Small intestine (tissue), 7 donors: ENCODE measurements around the gene PTBP3. TPM values are rescaled to one million over a fixed set of nuclear protein-coding genes. Genes with fewer than 3 reads are reported as not detected.
"Not testable (repeated sequence)": the region's sequence is repeated elsewhere in the genome, so short reads cannot be mapped to it uniquely, and the experiment has no call there.

Experiments used
- DNase-seq, 2 donors: peaks; one replicate each; pipeline versions ENCODE4 v3.0.0 to v3.0.0-alpha.2; 2013
- FAIRE-seq: peaks from 2 replicates; lab custom pipeline; 2012; peaks lifted over from hg19 to GRCh38; lab: Jason Lieb, UNC
- H3K27ac ChIP-seq, 3 donors: one replicate each; pipeline ENCODE4 v1.5.1; 2013; ENCODE audit warnings: low read length in 2 of 3, mild to moderate bottlenecking in 2 of 3, control low read depth in 1 of 3, inconsistent platforms in 1 of 3, low read depth in 1 of 3, moderate library complexity in 1 of 3
- H3K27me3 ChIP-seq, 3 donors: one replicate each; pipeline ENCODE4 v1.6.1; 2013; ENCODE audit warnings: low read length in 3 of 3, inconsistent platforms in 1 of 3; ENCODE audit not compliant: control insufficient read depth in 3 of 3, insufficient read depth in 3 of 3
- H3K36me3 ChIP-seq, 3 donors: one replicate each; pipeline ENCODE4 v1.6.1; 2013; ENCODE audit warnings: low read length in 3 of 3, inconsistent platforms in 1 of 3, low read depth in 1 of 3, mild to moderate bottlenecking in 1 of 3, moderate library complexity in 1 of 3; ENCODE audit not compliant: control insufficient read depth in 3 of 3, insufficient read depth in 2 of 3
- H3K4me1 ChIP-seq, 3 donors: one replicate each; pipeline ENCODE4 v1.6.1; 2013; ENCODE audit warnings: low read length in 2 of 3, inconsistent platforms in 1 of 3, low read depth in 1 of 3, mild to moderate bottlenecking in 1 of 3, moderate library complexity in 1 of 3; ENCODE audit not compliant: control insufficient read depth in 3 of 3, insufficient read depth in 2 of 3
- H3K4me3 ChIP-seq, 3 donors: one replicate each; pipeline ENCODE4 v1.5.1; 2013; ENCODE audit warnings: low read length in 3 of 3, control low read depth in 1 of 3, inconsistent platforms in 1 of 3, low read depth in 1 of 3, mild to moderate bottlenecking in 1 of 3, moderate library complexity in 1 of 3
- H3K9me3 ChIP-seq, 2 donors: one replicate each; pipeline ENCODE4 v1.6.1; 2013; ENCODE audit warnings: low read depth in 1 of 2, low read length in 1 of 2; ENCODE audit not compliant: control insufficient read depth in 2 of 2, insufficient read depth in 1 of 2
- WGBS, 3 donors: extraction: QIAGEN DNeasy Blood & Tissue Kit; methylation state at CpG; one replicate each; pipeline ENCODE4 v1.1.7; 2013; 5-methylcytosine and 5-hydroxymethylcytosine counted together
- polyA plus RNA-seq, 4 donors: library from polyadenylated mRNA; stranded (reverse) in 3 of 4; unstranded in 1 of 4; fragments of 200-250 nt in 3 of 4; fragments of 120-200 nt in 1 of 4; gene quantifications; one replicate each; pipeline versions ENCODE4 v1.2.1 to v1.2.3, GENCODE V29; 2013
- donor health status: healthy with polysubstance abuse.
- donor health status: control.
- donor health status: control.
- donor health status: Bipolar disorder and iron deficiency.
- donor health status: healthy.

Gene PTBP3
- polyA plus RNA-seq, 4 donors: 19.7 to 48.1 (median 25.6) TPM

GRCh38 chr9:112367465-112367864 lies 34.0 kb upstream of the PTBP3 start:
- FAIRE-seq (no peak), DNase-seq (no peak)
- no peak overlapping the region for H3K4me3 ChIP-seq
- H3K36me3 ChIP-seq: peaks cover 0 to 7% (median 0%) of the 10 kb centered on the region in 3 donors
- H3K27ac ChIP-seq: no peak overlapping the region
- no peaks in the 10 kb centered on the region for H3K4me1 ChIP-seq
- peaks cover 0 to 38% of the 10 kb centered on the region in 2 donors for H3K9me3 ChIP-seq
- no peaks in the 10 kb centered on the region for H3K27me3 ChIP-seq

GRCh38 chr9:112366591-112366990 lies 33.2 kb upstream of the PTBP3 start:
- DNase-seq: no peak
- H3K36me3 ChIP-seq: peaks cover 0 to 7% (median 0%) of the 10 kb centered on the region in 3 donors
- 80 to 87% (median 82%) methylated on average over 3 of the region's 3 CpGs for WGBS, 3 donors
- H3K27me3 ChIP-seq: no peaks in the 10 kb centered on the region
- H3K4me3 ChIP-seq: no peak overlapping the region
- peaks cover 0 to 38% of the 10 kb centered on the region in 2 donors for H3K9me3 ChIP-seq
- FAIRE-seq: no peak
- no peaks in the 10 kb centered on the region for H3K4me1 ChIP-seq
- H3K27ac ChIP-seq: no peak overlapping the region

- not testable (repeated sequence) for H3K36me3 ChIP-seq, H3K4me1 ChIP-seq, H3K4me3 ChIP-seq, DNase-seq, H3K27ac ChIP-seq, H3K27me3 ChIP-seq, FAIRE-seq
- peaks cover 0 to 36% of the 10 kb centered on the region in 2 donors for H3K9me3 ChIP-seq
- WGBS, 3 donors: 95 to 97% (median 96%) methylated on average over 3 of the region's 3 CpGs
These were observed 31.8 kb upstream of the PTBP3 start for GRCh38 chr9:112365257-112365656.

GRCh38 chr9:112364761-112365160 lies 31.3 kb upstream of the PTBP3 start:
- no peak for FAIRE-seq
- H3K4me3 ChIP-seq: no peak overlapping the region
- no peak for DNase-seq
- 61 to 81% (median 70%) methylated on average over 3 of the region's 3 CpGs for WGBS, 3 donors
- no peaks in the 10 kb centered on the region for H3K4me1 ChIP-seq
- peaks cover 0 to 7% (median 0%) of the 10 kb centered on the region in 3 donors for H3K36me3 ChIP-seq
- H3K9me3 ChIP-seq: peaks cover 0 to 31% of the 10 kb centered on the region in 2 donors
- no peak overlapping the region for H3K27ac ChIP-seq
- no peaks in the 10 kb centered on the region for H3K27me3 ChIP-seq

GRCh38 chr9:112361601-112362000 lies 28.2 kb upstream of the PTBP3 start:
- no peak overlapping the region for H3K4me3 ChIP-seq
- FAIRE-seq: peak; percentile 59

GRCh38 chr9:112360047-112360804 lies 26.8 kb upstream of the PTBP3 start:
- no peak overlapping the region for H3K27ac ChIP-seq
- H3K4me1 ChIP-seq: no peaks in the 10 kb centered on the region
- no peaks in the 10 kb centered on the region for H3K36me3 ChIP-seq
- H3K27me3 ChIP-seq: no peaks in the 10 kb centered on the region
- peaks cover 0 to 5% of the 10 kb centered on the region in 2 donors for H3K9me3 ChIP-seq
- FAIRE-seq (no peak), DNase-seq (no peak)
- H3K4me3 ChIP-seq: no peak overlapping the region
- 66 to 78% (median 69%) methylated on average over 5 of the region's 5 CpGs for WGBS, 3 donors

More at GRCh38 chr9:112361601-112362000, 28.2 kb upstream of the PTBP3 start:
- DNase-seq: peak; percentile 55 to 63
- no peaks in the 10 kb centered on the region for H3K4me1 ChIP-seq
- H3K36me3 ChIP-seq: no peaks in the 10 kb centered on the region
- WGBS, 3 donors: 16 to 18% (median 16%) methylated on average over 4 of the region's 4 CpGs
- no peak overlapping the region for H3K27ac ChIP-seq
- peaks cover 0 to 13% of the 10 kb centered on the region in 2 donors for H3K9me3 ChIP-seq
- H3K27me3 ChIP-seq: no peaks in the 10 kb centered on the region

GRCh38 chr9:112355427-112355897 lies 22.0 kb upstream of the PTBP3 start:
- Histone ChIP-seq H3K9me3 (no peaks in the 10 kb centered on the region), H3K4me1 (no peaks in the 10 kb centered on the region), H3K4me3 (no peak overlapping the region), H3K27me3 (no peaks in the 10 kb centered on the region), H3K27ac (no peak overlapping the region), H3K36me3 (no peaks in the 10 kb centered on the region)
- no peak for DNase-seq
- whole genome bisulfite sequencing, 3 donors: 73 to 75% (median 75%) methylated on average over 8 of the region's 8 CpGs
- FAIRE-seq: no peak

- H3K27ac ChIP-seq: no peak overlapping the region
- FAIRE-seq: no peak
- WGBS, 3 donors: 65 to 69% (median 69%) methylated on average over 1 of the region's 1 CpG
- H3K27me3 ChIP-seq: no peaks in the 10 kb centered on the region
- H3K4me1 ChIP-seq: no peaks in the 10 kb centered on the region
- no peaks in the 10 kb centered on the region for H3K36me3 ChIP-seq
- no peak for DNase-seq
- H3K4me3 ChIP-seq: no peak overlapping the region
- H3K9me3 ChIP-seq: no peaks in the 10 kb centered on the region
These were observed 20.8 kb upstream of the PTBP3 start for GRCh38 chr9:112354081-112354743.
